Raji (cell line): Measurements from ENCODE around the gene HMGCR.

Experiments
- POLR2A ChIP-seq: IDR thresholded peaks from 2 replicates; pipeline ENCODE4 v1.6.1; 2011; ENCODE audit warnings: low read depth, low read length, control low read depth; ENCODE audit not compliant: insufficient read depth

HMGCR gene

DNA sequence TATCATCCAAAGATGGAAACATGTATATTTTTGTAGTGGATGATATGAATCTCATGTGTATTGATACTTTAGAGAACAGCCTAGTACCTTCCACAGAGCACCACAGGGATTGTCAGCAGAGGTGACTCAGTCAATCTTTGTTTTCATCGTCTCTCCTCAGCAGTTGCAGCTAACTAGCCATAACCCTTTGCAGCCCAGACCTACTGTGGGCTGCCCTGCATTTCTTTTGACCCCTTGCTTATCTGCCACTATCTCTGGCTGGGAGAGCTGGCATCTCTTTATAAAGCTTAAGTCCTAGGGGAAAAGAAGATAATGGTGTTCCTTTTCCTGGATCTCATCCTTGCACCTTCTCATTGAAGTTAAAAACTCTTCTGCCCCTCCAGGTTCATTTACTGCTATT is 28.7 kb downstream of the HMGCR start:
- no peak for TF ChIP-seq POLR2A

DNA sequence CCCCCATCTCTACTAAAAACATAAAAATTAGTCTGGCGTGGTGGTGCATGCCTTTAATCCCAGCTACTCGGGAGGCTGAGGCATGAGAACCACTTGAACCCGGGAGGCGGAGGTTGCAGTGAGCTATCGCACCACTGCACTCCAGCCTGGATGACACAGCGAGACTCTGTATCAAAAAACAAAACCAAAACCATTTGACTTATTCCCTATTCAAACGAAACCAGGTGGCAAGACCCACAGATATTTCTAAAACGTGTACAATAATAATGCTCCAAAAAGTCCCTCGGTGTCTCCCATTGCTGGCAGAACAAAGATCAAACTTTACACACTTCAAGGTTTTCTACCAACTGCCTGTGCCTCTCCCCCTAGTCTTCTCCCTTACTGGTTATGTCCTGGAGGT is 29.8 kb downstream of the HMGCR start:
- TF ChIP-seq POLR2A = no peak

DNA sequence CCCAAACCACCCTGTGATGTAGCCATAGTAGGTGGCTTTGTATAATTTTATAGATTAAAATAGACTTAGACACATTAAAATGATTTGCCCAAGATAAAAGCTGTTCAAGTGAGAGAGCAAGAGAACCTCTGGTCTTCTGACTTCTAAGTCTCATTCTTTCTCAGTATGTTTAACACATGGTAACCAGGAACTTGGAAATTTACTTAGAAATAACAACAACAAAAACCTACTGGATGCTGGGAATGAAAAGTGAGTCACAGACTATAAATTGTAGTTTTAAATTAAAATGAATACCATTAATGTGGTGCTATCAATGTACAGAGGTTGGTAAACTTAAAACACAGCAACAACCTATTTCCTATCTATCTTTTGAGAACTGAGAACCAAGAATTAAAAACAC is 30.4 kb downstream of the HMGCR start:
- TF ChIP-seq POLR2A = no peak

DNA sequence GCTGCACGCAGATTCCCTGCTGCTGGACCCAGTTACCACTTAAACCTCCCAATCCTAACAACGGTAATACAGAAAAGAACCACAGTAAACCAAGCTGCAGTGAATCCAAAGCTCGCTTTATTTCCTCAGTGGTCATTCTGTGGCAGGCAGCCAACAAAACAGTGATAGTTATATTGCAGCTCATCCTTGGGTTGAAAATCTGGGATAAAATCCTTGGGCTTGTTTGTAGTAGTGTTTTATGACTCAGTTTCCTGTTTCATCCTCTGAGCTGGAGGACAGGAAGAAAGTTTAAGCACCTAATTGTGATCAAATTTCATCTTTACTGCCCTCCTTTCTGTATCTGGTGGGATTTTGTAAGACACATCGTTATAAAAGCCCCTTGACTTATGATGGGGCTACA is 31.4 kb downstream of the HMGCR start:
- no peak for TF ChIP-seq POLR2A

DNA sequence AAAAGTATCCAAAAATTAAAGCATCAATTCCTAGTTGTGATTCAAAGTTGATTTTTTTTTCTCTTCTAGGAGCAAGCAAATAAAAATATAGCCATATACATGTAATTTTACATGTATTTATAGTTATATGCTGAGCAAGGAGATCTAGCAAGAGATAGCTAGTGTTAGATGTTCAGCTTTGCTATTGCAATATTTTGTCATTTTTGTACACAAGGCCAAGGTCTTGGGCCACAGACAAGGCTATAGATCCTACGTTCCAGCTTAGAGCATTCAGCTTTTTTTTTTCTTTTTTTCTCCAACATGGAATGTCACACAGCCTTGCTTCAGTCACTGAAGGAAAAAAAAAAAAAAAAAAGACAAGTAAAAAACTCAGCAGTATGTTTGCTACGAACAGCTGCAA is 36.8 kb downstream of the HMGCR start:
- TF ChIP-seq POLR2A = no peak

DNA sequence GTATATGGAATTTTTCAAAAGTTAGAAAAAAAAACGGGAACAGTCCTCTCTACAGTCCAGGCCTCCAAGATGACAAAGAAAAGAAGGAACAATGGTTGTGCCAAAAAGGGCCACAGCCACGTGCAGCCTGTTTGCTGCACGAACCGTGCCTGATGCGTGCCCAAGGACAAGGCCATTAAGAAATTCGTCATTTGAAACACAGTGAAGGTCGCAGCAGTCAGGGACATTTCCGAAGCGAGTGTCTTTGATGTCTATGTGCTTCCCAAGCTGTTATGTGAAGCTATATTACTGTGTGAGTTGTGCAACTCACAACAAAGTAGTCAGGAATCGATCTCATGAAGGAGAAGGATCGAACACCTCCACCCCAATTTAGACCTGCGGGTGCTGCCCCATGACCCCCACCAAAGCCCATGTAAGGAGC is 37.4 kb downstream of the HMGCR start:
- no peak for TF ChIP-seq POLR2A

DNA sequence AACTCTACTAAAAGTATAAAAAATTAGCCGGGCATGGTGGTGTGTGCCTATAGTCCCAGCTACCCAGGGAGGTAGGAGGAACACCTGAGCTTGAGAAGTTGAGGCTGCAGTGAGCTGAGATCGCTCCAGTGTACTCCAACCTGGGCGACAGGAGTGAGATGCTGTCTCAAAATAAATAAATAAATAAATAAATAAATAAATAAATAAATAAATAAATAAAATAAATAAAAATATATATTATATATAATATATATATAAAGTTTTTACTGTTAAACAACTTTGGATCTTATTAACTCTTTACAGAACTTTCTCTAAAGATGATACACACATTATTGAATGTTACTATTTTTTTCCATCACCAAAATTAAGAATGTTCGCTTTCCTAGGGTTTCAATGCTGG is 38.4 kb downstream of the HMGCR start:
- TF ChIP-seq POLR2A = no peak

DNA sequence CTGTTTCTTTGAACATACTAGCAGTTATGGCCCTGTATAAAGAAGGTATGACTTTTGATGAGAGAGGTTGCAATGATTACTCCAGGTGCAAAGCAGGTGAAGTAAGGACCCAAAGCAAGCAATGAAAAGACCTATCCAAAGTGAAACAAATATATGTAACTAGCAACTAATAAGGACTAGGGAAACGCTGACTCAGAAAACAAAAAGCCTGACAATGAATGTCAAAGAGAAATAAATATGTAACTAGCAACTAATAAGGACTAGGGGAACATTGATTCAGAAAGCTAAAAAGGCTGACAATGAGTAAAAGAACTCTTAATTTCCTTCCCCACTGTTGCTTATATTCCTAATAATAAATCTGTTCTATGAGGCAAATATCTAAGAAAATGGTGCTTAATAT is 43.1 kb downstream of the HMGCR start:
- TF ChIP-seq POLR2A = no peak

DNA sequence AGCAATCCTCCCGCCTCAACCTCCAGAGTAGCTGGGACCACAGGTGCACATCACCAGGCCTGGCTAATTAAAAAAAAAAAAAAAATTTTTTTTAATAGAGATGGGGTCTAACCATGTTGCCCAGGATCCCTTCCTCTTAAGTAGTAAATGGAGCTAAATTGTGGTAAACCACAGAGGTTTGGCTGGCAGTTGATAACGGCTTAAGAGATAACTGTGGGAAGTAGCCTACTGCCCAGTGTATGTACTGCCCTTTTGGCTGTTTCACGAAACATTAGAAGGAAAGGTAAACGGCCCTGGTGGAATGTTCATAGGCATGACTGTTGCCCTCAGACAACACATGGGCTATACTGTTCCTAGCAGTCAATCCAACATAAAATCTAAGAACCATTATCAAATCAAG is 44.4 kb downstream of the HMGCR start:
- no peak for TF ChIP-seq POLR2A

DNA sequence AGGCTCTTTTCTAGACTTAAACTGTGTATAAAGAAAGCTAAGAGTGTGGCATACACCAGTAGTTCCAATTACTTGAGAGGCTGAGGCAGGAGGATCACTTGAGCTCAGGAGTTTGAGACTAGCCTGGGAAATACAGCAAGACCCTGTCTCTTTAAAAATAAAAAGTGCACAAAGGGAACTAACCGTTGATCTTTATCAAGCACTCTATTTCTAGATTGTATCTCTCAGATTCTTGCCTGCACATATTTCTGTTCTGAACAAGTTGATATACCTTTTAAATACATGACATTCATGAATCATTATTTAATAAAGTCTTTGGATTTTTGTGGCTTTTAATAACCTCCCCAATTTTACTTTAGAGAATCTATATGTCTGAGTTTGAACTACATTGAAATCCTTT is 47.2 kb downstream of the HMGCR start:
- TF ChIP-seq POLR2A = no peak

DNA sequence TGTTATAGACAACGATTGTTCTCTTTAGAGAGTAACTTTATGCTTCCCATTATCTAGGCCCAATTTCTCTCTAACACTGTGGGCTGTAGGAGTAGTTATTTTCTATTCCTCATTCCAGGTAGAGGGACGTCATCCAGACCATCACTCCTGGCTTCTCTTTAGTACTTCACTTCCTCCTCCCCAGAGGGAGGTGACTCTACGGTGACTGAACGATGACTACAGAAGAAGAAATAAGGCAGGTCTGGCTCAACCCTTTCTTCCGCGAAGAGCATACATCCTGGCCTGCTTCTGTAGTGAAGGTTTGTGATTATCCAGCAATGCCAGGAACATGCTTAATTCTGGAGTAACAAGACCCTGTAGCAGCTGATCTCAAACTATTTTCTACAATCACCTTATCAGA is 50.8 kb downstream of the HMGCR start:
- TF ChIP-seq POLR2A = no peak

DNA sequence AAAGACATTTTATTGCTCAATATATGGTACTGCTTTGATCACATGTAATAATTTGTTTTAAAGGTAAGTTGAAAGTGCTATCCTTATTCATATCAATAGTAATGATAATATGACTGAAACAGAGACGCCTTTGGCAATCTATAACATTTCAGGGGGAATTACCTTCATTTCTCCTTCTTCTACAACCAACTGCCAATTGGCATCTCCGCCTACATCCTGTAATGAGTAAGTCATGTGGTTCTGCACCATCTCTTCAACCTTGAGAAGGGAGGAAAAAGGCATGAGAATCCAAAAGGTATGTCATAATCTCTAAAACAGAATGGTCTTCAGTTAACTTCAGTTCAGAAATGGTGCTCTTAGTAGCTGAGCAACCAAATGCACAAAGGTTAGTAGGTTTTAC is 52.4 kb downstream of the HMGCR start:
- TF ChIP-seq POLR2A = no peak

DNA sequence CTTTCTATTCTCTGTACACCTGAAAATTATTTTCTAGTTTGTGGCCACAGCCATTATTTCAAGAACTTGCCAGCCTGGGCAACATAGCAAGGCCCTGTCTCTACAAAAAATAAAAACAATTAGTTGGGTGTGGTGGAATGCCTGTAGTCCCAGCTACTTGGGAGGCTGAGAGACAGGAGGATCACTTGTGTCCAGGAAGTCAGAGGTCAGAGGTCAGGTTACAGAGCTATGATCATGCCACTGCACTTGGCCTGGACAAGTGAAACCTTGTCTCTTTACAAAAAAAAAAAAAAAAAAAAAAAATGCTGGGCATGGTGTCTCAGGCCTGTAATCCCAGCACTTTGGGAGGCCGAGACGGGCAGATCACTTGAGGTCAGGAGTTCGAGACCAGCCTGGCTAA is 58.3 kb downstream of the HMGCR start:
- TF ChIP-seq POLR2A = no peak

DNA sequence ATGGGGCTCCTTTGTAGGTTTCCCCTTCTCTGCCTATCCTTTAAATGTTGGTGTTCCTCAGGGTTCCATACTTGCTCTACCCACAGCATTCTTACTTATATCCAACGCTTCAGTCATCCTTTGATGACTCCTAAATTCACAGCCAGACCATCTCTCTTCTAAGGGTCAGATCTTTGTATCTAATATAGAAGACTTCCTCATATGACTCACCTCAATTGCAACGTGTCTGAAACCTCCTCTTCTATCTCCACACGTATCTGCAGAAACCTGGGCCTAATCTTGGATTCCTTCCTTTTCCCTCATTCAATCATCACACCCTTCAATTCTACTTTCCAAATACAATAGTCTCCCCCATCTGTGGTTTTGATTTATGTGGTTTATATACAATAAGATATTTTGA is 68.3 kb downstream of the HMGCR start:
- no peak for TF ChIP-seq POLR2A
